RWPE1 (cell line): Measurements from ENCODE around the gene NPL.

Experiments used
- CTCF ChIA-PET: fragments of 350-600 bp; sonication (Branson Sonifier 250); formaldehyde crosslinking; extraction: SDS; loops from one replicate; lab custom pipeline; 2021; lab: Yijun Ruan, JAX
- POLR2A ChIA-PET: fragments of 400-600 bp; formaldehyde crosslinking; extraction: SDS; loops from one replicate; lab custom pipeline; 2020; ENCODE audit warnings: antibody characterized with exemption; ENCODE audit not compliant: low non-redundant PET; lab: Yijun Ruan, JAX
- DNase-seq: peaks from one replicate; pipeline ENCODE4 v3.0.0; 2012; ENCODE audit warnings: low spot score
- H3K27ac ChIP-seq: fragments of 450-650 bp; 2 replicates; pipeline ENCODE4 v1.5.1; 2017
- TF ChIP-seq, protein P1 (sequence below): fragments of 450-650 bp; conservative IDR thresholded peaks from 2 replicates; pipeline ENCODE4 v1.5.1; 2017; ENCODE audit warnings: low read depth, mild to moderate bottlenecking

The NPL gene

DNA sequence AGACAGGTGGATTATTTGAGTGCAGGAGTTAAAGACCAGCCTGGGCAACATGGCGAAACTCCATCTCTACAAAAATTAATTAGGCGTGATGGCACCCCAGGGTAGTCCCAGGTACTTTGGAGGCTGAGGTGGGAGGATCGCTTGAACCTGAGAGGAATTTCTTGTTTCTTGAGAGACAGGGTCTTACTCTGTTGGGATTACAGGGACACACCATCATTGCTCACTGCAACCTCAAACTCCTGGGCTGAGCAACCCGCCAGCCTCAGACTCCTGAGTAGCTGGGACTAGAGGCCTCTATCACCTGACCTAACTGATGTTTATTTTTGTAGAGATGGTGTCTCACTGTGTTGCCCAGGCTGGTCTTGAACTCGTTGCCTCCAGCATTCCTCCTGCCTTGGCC is 74.4 kb downstream of the NPL start:
- no peak for DNase-seq
- CTCF ChIA-PET, result no interaction called here
- POLR2A ChIA-PET, result no interaction called here
- TF ChIP-seq, protein P1, sequence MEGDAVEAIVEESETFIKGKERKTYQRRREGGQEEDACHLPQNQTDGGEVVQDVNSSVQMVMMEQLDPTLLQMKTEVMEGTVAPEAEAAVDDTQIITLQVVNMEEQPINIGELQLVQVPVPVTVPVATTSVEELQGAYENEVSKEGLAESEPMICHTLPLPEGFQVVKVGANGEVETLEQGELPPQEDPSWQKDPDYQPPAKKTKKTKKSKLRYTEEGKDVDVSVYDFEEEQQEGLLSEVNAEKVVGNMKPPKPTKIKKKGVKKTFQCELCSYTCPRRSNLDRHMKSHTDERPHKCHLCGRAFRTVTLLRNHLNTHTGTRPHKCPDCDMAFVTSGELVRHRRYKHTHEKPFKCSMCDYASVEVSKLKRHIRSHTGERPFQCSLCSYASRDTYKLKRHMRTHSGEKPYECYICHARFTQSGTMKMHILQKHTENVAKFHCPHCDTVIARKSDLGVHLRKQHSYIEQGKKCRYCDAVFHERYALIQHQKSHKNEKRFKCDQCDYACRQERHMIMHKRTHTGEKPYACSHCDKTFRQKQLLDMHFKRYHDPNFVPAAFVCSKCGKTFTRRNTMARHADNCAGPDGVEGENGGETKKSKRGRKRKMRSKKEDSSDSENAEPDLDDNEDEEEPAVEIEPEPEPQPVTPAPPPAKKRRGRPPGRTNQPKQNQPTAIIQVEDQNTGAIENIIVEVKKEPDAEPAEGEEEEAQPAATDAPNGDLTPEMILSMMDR, result no peak
- no peak overlapping the region for H3K27ac ChIP-seq

- POLR2A ChIA-PET, result no interaction called here
- no peak overlapping the region for H3K27ac ChIP-seq
- TF ChIP-seq, protein P1, result no peak
- CTCF ChIA-PET, result interaction anchor here (0.6 kb wide), 1 partner anchor 673 kb away, joined by 3 read pairs; no protein-coding TSS in a partner anchor
- DNase-seq, result no peak
Measured at GRCh38 chr1:182867861-182868260, 78.3 kb downstream of the NPL start.

DNA sequence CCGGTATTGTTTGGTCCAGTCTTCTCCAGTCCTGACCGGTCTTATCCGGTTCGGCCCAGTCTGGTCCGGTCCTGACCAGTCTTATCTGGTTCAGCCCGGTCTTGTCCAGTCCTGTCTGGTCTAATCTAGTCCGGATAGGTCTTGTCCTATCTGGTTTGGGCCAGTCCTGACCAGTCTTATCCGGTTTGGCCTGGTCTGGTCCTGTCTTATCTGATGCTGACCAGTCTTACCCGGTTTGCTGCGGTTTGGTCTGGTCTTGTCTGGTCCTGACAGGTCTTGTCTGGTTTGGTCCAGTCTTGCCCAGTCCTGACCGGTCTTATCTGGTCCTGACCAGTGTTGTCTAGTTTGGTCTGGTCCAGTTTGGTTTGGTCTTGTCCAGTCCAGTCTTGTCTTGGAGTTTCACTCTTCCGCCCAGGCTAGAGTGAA is 79.7 kb downstream of the NPL start:
- TF ChIP-seq, protein P1, result no peak
- H3K27ac ChIP-seq, result peak overlapping the region; percentile 79
- POLR2A ChIA-PET, result no interaction called here
- CTCF ChIA-PET, result no interaction called here
- DNase-seq, result no peak

- no peak for DNase-seq
- H3K27ac ChIP-seq, result no peak overlapping the region
- TF ChIP-seq, protein P1, result no peak
- ChIA-PET CTCF (no interaction called here), POLR2A (no interaction called here)
Measured at GRCh38 chr1:182872881-182873280, 83.3 kb downstream of the NPL start.

DNA sequence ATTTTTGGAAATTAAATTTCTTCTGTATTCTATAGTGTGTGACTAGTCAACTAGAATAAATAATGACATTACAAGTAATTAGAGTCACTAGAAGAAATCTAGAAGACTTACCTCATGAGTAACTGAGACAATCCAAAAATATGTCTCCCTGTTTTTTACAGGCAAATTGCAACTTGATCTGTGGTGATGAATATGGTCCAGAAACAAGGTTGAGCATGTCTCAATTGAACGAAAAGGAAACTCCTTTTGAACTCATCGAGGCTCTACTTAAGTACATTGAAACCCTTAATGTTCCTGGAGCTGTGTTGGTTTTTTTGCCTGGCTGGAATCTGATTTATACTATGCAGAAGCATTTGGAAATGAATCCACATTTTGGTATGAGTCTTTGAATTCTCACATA is 86.3 kb downstream of the NPL start:
- POLR2A ChIA-PET, result no interaction called here
- no peak overlapping the region for H3K27ac ChIP-seq
- TF ChIP-seq, protein P1, result no peak
- CTCF ChIA-PET, result interaction anchor here (0.6 to 1.1 kb wide), 2 partner anchors 18 to 30 kb away, joined by 3 read pairs; no protein-coding TSS in a partner anchor
- no peak for DNase-seq

DNA sequence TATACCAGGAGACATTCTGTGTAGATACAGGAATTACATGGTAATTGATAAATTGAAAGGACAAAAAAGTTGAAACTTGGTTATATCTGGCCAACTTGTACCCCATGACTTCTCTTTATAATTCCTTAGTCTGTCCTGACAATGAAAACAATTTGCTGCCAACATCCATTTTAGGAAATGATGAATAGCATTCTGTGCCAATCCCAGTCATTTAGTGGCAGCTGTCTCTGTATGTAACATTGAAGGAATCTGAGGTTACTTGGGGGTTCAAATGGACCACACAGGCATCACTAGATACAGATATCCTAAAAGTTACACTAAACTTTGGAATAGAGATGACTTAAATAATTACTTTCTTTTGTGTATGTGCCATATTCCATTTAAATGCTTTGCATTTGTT is 87.8 kb downstream of the NPL start:
- H3K27ac ChIP-seq, result no peak overlapping the region
- POLR2A ChIA-PET, result no interaction called here
- DNase-seq, result no peak
- CTCF ChIA-PET, result no interaction called here
- TF ChIP-seq, protein P1, result no peak
